GM12878 (cell line): ENCODE measurements around the gene JAG2. TPM values are rescaled to one million over a fixed set of nuclear protein-coding genes. Genes with fewer than 3 reads are reported as not detected.

Experiments
- ATF7 ChIP-seq: fragments of 450-650 bp; IDR thresholded peaks from 2 replicates; pipeline ENCODE4 v1.6.1; 2016; ENCODE audit warnings: low read depth, mild to moderate bottlenecking
- CEBPB ChIP-seq, 2 experiments: fragments of 150-350 bp in 1 of 2; IDR thresholded peaks; 2 replicates each; pipeline ENCODE4 v1.6.1; 2012 to 2014; ENCODE audit warnings: low read depth in 2 of 2, low read length in 2 of 2, borderline replicate concordance in 1 of 2, inconsistent platforms in 1 of 2
- ESRRA ChIP-seq: IDR thresholded peaks from 2 replicates; pipeline ENCODE4 v1.6.1; 2012; ENCODE audit warnings: mild to moderate bottlenecking, low read length, improper control_type of control experiment
- IRF4 ChIP-seq: IDR thresholded peaks from 2 replicates; pipeline ENCODE4 v1.6.1; 2011; ENCODE audit warnings: low read depth, low read length
- KDM1A ChIP-seq: fragments of 200-600 bp; sonication (generic); IDR thresholded peaks from 2 replicates; pipeline ENCODE4 v1.6.1; 2016; ENCODE audit warnings: borderline replicate concordance
- POLR2AphosphoS5 ChIP-seq: IDR thresholded peaks from 2 replicates; pipeline ENCODE4 v1.6.1; 2011; ENCODE audit warnings: mild to moderate bottlenecking, low read length, inconsistent platforms
- RAD51 ChIP-seq: fragments of 450-650 bp; IDR thresholded peaks from 2 replicates; pipeline ENCODE4 v1.6.1; 2016; ENCODE audit warnings: moderate library complexity, mild to moderate bottlenecking, inconsistent platforms
- STAT1 ChIP-seq: fragments of 450-650 bp; conservative IDR thresholded peaks from 2 replicates; pipeline ENCODE4 v1.6.1; 2014; ENCODE audit warnings: antibody characterized with exemption, mild to moderate bottlenecking
- TCF12 ChIP-seq: IDR thresholded peaks from 2 replicates; pipeline ENCODE4 v1.6.1; 2011; ENCODE audit warnings: low read depth, mild to moderate bottlenecking, low read length
- ZNF217 ChIP-seq: fragments of 450-650 bp; IDR thresholded peaks from 2 replicates; pipeline ENCODE4 v1.6.1; 2017; ENCODE audit warnings: antibody characterized with exemption, mild to moderate bottlenecking
- ZNF24 ChIP-seq: fragments of 450-650 bp; IDR thresholded peaks from 2 replicates; pipeline ENCODE4 v1.6.1; 2017; ENCODE audit warnings: antibody characterized with exemption, mild to moderate bottlenecking
- polyA plus RNA-seq, 11 experiments: library from polyadenylated mRNA; depleted of rRNA in 4 of 11; unstranded in 6 of 11; stranded (reverse) in 5 of 11; fragments of >200 nt; fragmentation: Nextera tagmentation in 4 of 11; fragmentation: Illumina TruSeq in 1 of 11; extraction: Ambion mirVana in 4 of 11; extraction: Trizol in 1 of 11; gene quantifications; 1 replicate in 1 of 11; 2 replicates in 10 of 11; pipeline versions ENCODE4 v1.2.1 to v1.2.3, GENCODE V29; 2011 to 2016; ENCODE audit warnings: inconsistent platforms in 2 of 11, missing spikeins in 2 of 11, low read depth in 1 of 11
- total RNA-seq, 4 experiments: library from RNA; depleted of rRNA in 3 of 4; stranded (reverse); fragments of >200 nt in 3 of 4; fragmentation: Illumina TruSeq in 1 of 4; extraction: Trizol in 1 of 4; gene quantifications; 2 replicates each; pipeline versions ENCODE4 v1.2.1 to v1.2.3, GENCODE V29; 2013 to 2021
- TF ChIP-seq, protein P1 (sequence below): fragments of 450-650 bp; IDR thresholded peaks from 2 replicates; pipeline ENCODE4 v1.6.1; 2017; ENCODE audit warnings: mild to moderate bottlenecking, moderate library complexity
- TF ChIP-seq, protein P2 (sequence below): IDR thresholded peaks from 2 replicates; pipeline ENCODE4 v1.6.1; 2011; ENCODE audit warnings: borderline replicate concordance, low read depth, mild to moderate bottlenecking, moderate library complexity, low read length; ENCODE audit not compliant: insufficient read depth, poor library complexity, severe bottlenecking
- TF ChIP-seq, protein P3 (sequence below): fragments of 450-650 bp; IDR thresholded peaks from 2 replicates; pipeline ENCODE4 v1.6.1; 2017; ENCODE audit warnings: antibody characterized with exemption, mild to moderate bottlenecking, moderate library complexity
- TF ChIP-seq, protein P4 (sequence below): IDR thresholded peaks from 2 replicates; pipeline ENCODE4 v1.6.1; 2012; ENCODE audit warnings: low read length, inconsistent platforms
- TF ChIP-seq, protein P5 (sequence below): fragments of 450-650 bp; IDR thresholded peaks from 2 replicates; pipeline ENCODE4 v1.6.1; 2018; ENCODE audit warnings: mild to moderate bottlenecking, low read depth, moderate library complexity; ENCODE audit not compliant: partially characterized antibody
- TF ChIP-seq, protein P6 (sequence below): IDR thresholded peaks from 2 replicates; pipeline ENCODE4 v1.6.1; 2012; ENCODE audit warnings: low read depth, low read length, improper control_type of control experiment

Gene JAG2
- total and polyA plus RNA-seq, 10 of the 15 experiments (the other 5 are each of a cell fraction or from before 2014, with no cell fraction given), result 0.04 to 0.14 (median 0.06) TPM; not detected in 5

DNA sequence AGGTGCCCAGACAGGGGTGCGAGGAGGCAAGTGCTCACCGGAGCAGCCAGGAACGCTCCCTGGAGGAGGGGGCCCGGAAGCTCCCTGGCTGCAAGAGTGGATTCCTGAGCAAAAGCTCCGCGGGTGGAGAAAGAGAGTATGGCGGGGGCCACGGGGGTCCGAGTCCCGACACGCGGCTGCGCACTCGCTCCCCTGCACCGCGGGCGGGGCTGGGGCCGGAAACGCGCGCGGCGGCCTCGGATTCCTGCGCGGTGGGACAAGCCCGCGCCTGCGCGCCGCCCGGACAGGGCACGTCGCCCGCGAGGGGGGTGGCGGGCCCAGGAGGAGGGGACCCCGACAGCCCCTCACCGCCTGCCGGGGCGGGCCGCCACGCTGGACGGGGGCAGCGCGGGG, 75.5 kb downstream of the JAG2 start (continued):
- TF ChIP-seq, protein P1, sequence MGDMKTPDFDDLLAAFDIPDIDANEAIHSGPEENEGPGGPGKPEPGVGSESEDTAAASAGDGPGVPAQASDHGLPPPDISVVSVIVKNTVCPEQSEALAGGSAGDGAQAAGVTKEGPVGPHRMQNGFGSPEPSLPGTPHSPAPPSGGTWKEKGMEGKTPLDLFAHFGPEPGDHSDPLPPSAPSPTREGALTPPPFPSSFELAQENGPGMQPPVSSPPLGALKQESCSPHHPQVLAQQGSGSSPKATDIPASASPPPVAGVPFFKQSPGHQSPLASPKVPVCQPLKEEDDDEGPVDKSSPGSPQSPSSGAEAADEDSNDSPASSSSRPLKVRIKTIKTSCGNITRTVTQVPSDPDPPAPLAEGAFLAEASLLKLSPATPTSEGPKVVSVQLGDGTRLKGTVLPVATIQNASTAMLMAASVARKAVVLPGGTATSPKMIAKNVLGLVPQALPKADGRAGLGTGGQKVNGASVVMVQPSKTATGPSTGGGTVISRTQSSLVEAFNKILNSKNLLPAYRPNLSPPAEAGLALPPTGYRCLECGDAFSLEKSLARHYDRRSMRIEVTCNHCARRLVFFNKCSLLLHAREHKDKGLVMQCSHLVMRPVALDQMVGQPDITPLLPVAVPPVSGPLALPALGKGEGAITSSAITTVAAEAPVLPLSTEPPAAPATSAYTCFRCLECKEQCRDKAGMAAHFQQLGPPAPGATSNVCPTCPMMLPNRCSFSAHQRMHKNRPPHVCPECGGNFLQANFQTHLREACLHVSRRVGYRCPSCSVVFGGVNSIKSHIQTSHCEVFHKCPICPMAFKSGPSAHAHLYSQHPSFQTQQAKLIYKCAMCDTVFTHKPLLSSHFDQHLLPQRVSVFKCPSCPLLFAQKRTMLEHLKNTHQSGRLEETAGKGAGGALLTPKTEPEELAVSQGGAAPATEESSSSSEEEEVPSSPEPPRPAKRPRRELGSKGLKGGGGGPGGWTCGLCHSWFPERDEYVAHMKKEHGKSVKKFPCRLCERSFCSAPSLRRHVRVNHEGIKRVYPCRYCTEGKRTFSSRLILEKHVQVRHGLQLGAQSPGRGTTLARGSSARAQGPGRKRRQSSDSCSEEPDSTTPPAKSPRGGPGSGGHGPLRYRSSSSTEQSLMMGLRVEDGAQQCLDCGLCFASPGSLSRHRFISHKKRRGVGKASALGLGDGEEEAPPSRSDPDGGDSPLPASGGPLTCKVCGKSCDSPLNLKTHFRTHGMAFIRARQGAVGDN, result no peak
- TF ChIP-seq, protein P2, sequence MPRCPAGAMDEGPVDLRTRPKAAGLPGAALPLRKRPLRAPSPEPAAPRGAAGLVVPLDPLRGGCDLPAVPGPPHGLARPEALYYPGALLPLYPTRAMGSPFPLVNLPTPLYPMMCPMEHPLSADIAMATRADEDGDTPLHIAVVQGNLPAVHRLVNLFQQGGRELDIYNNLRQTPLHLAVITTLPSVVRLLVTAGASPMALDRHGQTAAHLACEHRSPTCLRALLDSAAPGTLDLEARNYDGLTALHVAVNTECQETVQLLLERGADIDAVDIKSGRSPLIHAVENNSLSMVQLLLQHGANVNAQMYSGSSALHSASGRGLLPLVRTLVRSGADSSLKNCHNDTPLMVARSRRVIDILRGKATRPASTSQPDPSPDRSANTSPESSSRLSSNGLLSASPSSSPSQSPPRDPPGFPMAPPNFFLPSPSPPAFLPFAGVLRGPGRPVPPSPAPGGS, result no peak
- TF ChIP-seq ATF7 (no peak), ESRRA (no peak), ZNF24 (no peak), POLR2AphosphoS5 (no peak), IRF4 (no peak), KDM1A (no peak), STAT1 (no peak), CEBPB (IDR thresholded peaks at IDR 0.05; ENCODE audit: borderline replicate concordance in 1 of 2, low read depth in 2 of 2, low read length in 2 of 2) (no peak), ZNF217 (no peak), TCF12 (no peak), RAD51 (no peak)
- TF ChIP-seq, protein P3, sequence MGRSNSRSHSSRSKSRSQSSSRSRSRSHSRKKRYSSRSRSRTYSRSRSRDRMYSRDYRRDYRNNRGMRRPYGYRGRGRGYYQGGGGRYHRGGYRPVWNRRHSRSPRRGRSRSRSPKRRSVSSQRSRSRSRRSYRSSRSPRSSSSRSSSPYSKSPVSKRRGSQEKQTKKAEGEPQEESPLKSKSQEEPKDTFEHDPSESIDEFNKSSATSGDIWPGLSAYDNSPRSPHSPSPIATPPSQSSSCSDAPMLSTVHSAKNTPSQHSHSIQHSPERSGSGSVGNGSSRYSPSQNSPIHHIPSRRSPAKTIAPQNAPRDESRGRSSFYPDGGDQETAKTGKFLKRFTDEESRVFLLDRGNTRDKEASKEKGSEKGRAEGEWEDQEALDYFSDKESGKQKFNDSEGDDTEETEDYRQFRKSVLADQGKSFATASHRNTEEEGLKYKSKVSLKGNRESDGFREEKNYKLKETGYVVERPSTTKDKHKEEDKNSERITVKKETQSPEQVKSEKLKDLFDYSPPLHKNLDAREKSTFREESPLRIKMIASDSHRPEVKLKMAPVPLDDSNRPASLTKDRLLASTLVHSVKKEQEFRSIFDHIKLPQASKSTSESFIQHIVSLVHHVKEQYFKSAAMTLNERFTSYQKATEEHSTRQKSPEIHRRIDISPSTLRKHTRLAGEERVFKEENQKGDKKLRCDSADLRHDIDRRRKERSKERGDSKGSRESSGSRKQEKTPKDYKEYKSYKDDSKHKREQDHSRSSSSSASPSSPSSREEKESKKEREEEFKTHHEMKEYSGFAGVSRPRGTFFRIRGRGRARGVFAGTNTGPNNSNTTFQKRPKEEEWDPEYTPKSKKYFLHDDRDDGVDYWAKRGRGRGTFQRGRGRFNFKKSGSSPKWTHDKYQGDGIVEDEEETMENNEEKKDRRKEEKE, result no peak
- TF ChIP-seq, protein P4, sequence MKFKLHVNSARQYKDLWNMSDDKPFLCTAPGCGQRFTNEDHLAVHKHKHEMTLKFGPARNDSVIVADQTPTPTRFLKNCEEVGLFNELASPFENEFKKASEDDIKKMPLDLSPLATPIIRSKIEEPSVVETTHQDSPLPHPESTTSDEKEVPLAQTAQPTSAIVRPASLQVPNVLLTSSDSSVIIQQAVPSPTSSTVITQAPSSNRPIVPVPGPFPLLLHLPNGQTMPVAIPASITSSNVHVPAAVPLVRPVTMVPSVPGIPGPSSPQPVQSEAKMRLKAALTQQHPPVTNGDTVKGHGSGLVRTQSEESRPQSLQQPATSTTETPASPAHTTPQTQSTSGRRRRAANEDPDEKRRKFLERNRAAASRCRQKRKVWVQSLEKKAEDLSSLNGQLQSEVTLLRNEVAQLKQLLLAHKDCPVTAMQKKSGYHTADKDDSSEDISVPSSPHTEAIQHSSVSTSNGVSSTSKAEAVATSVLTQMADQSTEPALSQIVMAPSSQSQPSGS, result no peak
- TF ChIP-seq, protein P5, sequence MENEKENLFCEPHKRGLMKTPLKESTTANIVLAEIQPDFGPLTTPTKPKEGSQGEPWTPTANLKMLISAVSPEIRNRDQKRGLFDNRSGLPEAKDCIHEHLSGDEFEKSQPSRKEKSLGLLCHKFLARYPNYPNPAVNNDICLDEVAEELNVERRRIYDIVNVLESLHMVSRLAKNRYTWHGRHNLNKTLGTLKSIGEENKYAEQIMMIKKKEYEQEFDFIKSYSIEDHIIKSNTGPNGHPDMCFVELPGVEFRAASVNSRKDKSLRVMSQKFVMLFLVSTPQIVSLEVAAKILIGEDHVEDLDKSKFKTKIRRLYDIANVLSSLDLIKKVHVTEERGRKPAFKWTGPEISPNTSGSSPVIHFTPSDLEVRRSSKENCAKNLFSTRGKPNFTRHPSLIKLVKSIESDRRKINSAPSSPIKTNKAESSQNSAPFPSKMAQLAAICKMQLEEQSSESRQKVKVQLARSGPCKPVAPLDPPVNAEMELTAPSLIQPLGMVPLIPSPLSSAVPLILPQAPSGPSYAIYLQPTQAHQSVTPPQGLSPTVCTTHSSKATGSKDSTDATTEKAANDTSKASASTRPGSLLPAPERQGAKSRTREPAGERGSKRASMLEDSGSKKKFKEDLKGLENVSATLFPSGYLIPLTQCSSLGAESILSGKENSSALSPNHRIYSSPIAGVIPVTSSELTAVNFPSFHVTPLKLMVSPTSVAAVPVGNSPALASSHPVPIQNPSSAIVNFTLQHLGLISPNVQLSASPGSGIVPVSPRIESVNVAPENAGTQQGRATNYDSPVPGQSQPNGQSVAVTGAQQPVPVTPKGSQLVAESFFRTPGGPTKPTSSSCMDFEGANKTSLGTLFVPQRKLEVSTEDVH, result no peak
- TF ChIP-seq, protein P6, sequence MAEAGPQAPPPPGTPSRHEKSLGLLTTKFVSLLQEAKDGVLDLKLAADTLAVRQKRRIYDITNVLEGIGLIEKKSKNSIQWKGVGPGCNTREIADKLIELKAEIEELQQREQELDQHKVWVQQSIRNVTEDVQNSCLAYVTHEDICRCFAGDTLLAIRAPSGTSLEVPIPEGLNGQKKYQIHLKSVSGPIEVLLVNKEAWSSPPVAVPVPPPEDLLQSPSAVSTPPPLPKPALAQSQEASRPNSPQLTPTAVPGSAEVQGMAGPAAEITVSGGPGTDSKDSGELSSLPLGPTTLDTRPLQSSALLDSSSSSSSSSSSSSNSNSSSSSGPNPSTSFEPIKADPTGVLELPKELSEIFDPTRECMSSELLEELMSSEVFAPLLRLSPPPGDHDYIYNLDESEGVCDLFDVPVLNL, result no peak
